Measurements from ENCODE around the gene IL1RAPL1. TPM values are rescaled to one million over a fixed set of nuclear protein-coding genes. Genes with fewer than 3 reads are reported as not detected.

The IL1RAPL1 gene
- total RNA-seq, 1 donor from 2014 or later: 0.16 TPM

DNA sequence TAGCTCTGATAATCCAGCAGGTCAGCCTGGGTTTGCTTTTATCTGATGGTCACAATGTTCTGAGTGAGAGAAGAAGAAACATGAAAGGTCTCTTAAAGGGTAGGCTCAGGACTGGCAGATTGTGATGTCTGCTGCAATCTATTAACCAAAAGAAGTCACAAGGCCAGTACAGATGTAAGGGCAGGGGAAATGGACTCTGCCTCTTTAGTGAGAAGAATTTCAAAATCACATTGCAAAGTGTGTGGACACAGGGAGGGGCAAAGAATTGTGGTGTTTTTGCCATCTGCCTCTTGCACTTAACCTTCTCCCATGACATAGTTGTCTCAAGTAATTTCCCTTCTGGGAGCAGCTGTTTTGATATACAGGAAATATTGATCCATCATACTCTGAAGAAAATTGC lies 40.9 kb downstream of the IL1RAPL1 start:
- H3K4me1 Mint-ChIP-seq (ENCODE audit: low read depth, unreplicated experiment): no peaks in the 10 kb centered on the region
- no peaks in the 10 kb centered on the region for H3K79me2 ChIP-seq (ENCODE audit: insufficient read depth, low read length)
- H4K20me1 ChIP-seq (ENCODE audit: insufficient read depth, low read length): no peaks in the 10 kb centered on the region
- no peaks in the 10 kb centered on the region for H3K27me3 ChIP-seq (ENCODE audit: insufficient read depth, low read length)
- no peaks in the 10 kb centered on the region for H3K9me3 Mint-ChIP-seq (ENCODE audit: unreplicated experiment)
- peaks cover 6% of the 10 kb centered on the region for H3K27me3 Mint-ChIP-seq (ENCODE audit: low read depth, unreplicated experiment)
- H3K27ac Mint-ChIP-seq (ENCODE audit: unreplicated experiment): no peak overlapping the region
- FAIRE-seq (peak; percentile 74), DNase-seq (ENCODE audit: low read depth) (no peak)
- H3K4me3 ChIP-seq (ENCODE audit: insufficient read depth, low read depth, low read length): no peak overlapping the region
- H3K36me3 Mint-ChIP-seq (ENCODE audit: low read depth, unreplicated experiment): no peaks in the 10 kb centered on the region
- no peaks in the 10 kb centered on the region for H3K9me3 ChIP-seq (ENCODE audit: insufficient read depth, low read depth, low read length)
- no peak overlapping the region for H3K4me2 ChIP-seq (ENCODE audit: low read length)
- no peak overlapping the region for H3K27ac ChIP-seq (ENCODE audit: low read depth, low read length)
- H3K4me3 Mint-ChIP-seq (ENCODE audit: unreplicated experiment): no peak overlapping the region
- H3K4me1 ChIP-seq (ENCODE audit: insufficient read depth, low read length): no peaks in the 10 kb centered on the region
- no peak overlapping the region for H2AFZ ChIP-seq (ENCODE audit: low read depth, low read length)
- TF ChIP-seq, protein P1, sequence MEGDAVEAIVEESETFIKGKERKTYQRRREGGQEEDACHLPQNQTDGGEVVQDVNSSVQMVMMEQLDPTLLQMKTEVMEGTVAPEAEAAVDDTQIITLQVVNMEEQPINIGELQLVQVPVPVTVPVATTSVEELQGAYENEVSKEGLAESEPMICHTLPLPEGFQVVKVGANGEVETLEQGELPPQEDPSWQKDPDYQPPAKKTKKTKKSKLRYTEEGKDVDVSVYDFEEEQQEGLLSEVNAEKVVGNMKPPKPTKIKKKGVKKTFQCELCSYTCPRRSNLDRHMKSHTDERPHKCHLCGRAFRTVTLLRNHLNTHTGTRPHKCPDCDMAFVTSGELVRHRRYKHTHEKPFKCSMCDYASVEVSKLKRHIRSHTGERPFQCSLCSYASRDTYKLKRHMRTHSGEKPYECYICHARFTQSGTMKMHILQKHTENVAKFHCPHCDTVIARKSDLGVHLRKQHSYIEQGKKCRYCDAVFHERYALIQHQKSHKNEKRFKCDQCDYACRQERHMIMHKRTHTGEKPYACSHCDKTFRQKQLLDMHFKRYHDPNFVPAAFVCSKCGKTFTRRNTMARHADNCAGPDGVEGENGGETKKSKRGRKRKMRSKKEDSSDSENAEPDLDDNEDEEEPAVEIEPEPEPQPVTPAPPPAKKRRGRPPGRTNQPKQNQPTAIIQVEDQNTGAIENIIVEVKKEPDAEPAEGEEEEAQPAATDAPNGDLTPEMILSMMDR (IDR thresholded peaks at IDR 0.05; ENCODE audit: insufficient read depth, low read depth, low read length): no peak
- TF ChIP-seq EZH2 (IDR thresholded peaks at IDR 0.05; ENCODE audit: insufficient read depth, low read length): no peak
- H3K36me3 ChIP-seq (ENCODE audit: insufficient read depth, low read length): no peaks in the 10 kb centered on the region
- H3K9ac ChIP-seq (ENCODE audit: low read length): no peak overlapping the region

DNA sequence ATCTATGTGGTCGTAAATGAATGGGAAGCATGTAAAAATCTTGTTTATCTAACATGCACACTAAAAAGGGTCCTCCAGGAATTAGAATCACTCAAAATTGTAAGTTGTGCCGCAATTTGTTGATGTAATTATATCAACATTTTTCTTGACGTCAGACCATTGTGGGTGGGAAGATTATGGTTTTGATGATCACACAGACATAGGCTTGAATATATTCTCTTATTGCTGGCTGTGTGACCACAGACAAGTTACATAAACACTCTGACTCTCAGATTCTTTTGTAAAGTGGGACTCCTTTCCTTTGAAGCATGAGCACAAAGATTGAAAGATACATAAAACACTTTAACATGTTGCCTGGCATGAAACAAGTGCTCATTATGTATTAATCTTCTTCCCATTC lies 51.5 kb downstream of the IL1RAPL1 start:
- Histone ChIP-seq H3K9ac (ENCODE audit: low read length) (no peak overlapping the region), H3K27ac (ENCODE audit: low read depth, low read length) (no peak overlapping the region), H4K20me1 (ENCODE audit: insufficient read depth, low read length) (no peaks in the 10 kb centered on the region), H3K27me3 (ENCODE audit: insufficient read depth, low read length) (no peaks in the 10 kb centered on the region), H3K9me3 (ENCODE audit: insufficient read depth, low read depth, low read length) (no peaks in the 10 kb centered on the region), H3K4me1 (ENCODE audit: insufficient read depth, low read length) (no peaks in the 10 kb centered on the region), H2AFZ (ENCODE audit: low read depth, low read length) (no peak overlapping the region), H3K79me2 (ENCODE audit: insufficient read depth, low read length) (no peaks in the 10 kb centered on the region), H3K4me2 (ENCODE audit: low read length) (no peak overlapping the region), H3K36me3 (ENCODE audit: insufficient read depth, low read length) (no peaks in the 10 kb centered on the region), H3K4me3 (ENCODE audit: insufficient read depth, low read depth, low read length) (no peak overlapping the region)
- TF ChIP-seq EZH2 (IDR thresholded peaks at IDR 0.05; ENCODE audit: insufficient read depth, low read length): no peak
- TF ChIP-seq, protein P1 (IDR thresholded peaks at IDR 0.05; ENCODE audit: insufficient read depth, low read depth, low read length): no peak
- Mint-ChIP-seq H3K36me3 (ENCODE audit: low read depth, unreplicated experiment) (peaks cover 4% of the 10 kb centered on the region), H3K4me3 (ENCODE audit: unreplicated experiment) (no peak overlapping the region), H3K27ac (ENCODE audit: unreplicated experiment) (no peak overlapping the region), H3K27me3 (ENCODE audit: low read depth, unreplicated experiment) (no peaks in the 10 kb centered on the region), H3K9me3 (ENCODE audit: unreplicated experiment) (peaks cover 2% of the 10 kb centered on the region), H3K4me1 (ENCODE audit: low read depth, unreplicated experiment) (no peaks in the 10 kb centered on the region)
- FAIRE-seq (no peak), DNase-seq (ENCODE audit: low read depth) (peak; percentile 80)

DNA sequence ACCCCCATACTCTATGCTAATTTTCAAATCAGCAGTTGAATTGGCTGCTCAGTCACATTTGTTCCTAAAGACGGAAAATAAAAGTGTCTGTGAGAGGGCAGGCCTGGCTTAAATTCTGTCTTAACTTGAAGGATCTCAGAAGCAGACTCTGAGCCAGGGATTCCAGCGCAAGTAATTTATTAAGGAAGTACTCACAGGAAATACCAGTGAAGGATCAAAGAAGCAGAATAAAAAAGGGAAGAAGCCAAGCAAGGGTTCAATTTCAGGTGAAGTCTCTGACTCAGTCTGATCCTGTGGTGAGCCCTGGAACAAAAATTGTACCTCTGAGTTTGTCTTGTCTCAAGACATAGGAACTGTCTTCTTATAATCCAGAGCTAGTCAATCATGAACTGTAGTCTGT lies 52.2 kb downstream of the IL1RAPL1 start:
- Histone ChIP-seq H3K9ac (ENCODE audit: low read length) (no peak overlapping the region), H3K4me2 (ENCODE audit: low read length) (no peak overlapping the region), H2AFZ (ENCODE audit: low read depth, low read length) (no peak overlapping the region), H3K27me3 (ENCODE audit: insufficient read depth, low read length) (no peaks in the 10 kb centered on the region), H3K36me3 (ENCODE audit: insufficient read depth, low read length) (no peaks in the 10 kb centered on the region), H3K9me3 (ENCODE audit: insufficient read depth, low read depth, low read length) (no peaks in the 10 kb centered on the region), H3K79me2 (ENCODE audit: insufficient read depth, low read length) (no peaks in the 10 kb centered on the region), H3K4me1 (ENCODE audit: insufficient read depth, low read length) (no peaks in the 10 kb centered on the region), H3K27ac (ENCODE audit: low read depth, low read length) (no peak overlapping the region), H4K20me1 (ENCODE audit: insufficient read depth, low read length) (no peaks in the 10 kb centered on the region), H3K4me3 (ENCODE audit: insufficient read depth, low read depth, low read length) (no peak overlapping the region)
- FAIRE-seq (peak; percentile 69), DNase-seq (ENCODE audit: low read depth) (peak; percentile 81)
- no peak for TF ChIP-seq EZH2 (IDR thresholded peaks at IDR 0.05; ENCODE audit: insufficient read depth, low read length)
- TF ChIP-seq, protein P1 (IDR thresholded peaks at IDR 0.05; ENCODE audit: insufficient read depth, low read depth, low read length): no peak
- Mint-ChIP-seq H3K27ac (ENCODE audit: unreplicated experiment) (no peak overlapping the region), H3K9me3 (ENCODE audit: unreplicated experiment) (peaks cover 2% of the 10 kb centered on the region), H3K4me3 (ENCODE audit: unreplicated experiment) (no peak overlapping the region), H3K4me1 (ENCODE audit: low read depth, unreplicated experiment) (no peaks in the 10 kb centered on the region), H3K36me3 (ENCODE audit: low read depth, unreplicated experiment) (peaks cover 4% of the 10 kb centered on the region), H3K27me3 (ENCODE audit: low read depth, unreplicated experiment) (no peaks in the 10 kb centered on the region)
